ENCODE measurements around the gene COA6. TPM values are rescaled to one million over a fixed set of nuclear protein-coding genes. Genes with fewer than 3 reads are reported as not detected.
"Not testable (repeated sequence)": the region's sequence is repeated elsewhere in the genome, so short reads cannot be mapped to it uniquely, and the experiment has no call there.

Gene COA6, protein sequence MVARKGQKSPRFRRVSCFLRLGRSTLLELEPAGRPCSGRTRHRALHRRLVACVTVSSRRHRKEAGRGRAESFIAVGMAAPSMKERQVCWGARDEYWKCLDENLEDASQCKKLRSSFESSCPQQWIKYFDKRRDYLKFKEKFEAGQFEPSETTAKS
- 13.7 and 20.3 TPM in 2 replicates for total RNA-seq

DNA sequence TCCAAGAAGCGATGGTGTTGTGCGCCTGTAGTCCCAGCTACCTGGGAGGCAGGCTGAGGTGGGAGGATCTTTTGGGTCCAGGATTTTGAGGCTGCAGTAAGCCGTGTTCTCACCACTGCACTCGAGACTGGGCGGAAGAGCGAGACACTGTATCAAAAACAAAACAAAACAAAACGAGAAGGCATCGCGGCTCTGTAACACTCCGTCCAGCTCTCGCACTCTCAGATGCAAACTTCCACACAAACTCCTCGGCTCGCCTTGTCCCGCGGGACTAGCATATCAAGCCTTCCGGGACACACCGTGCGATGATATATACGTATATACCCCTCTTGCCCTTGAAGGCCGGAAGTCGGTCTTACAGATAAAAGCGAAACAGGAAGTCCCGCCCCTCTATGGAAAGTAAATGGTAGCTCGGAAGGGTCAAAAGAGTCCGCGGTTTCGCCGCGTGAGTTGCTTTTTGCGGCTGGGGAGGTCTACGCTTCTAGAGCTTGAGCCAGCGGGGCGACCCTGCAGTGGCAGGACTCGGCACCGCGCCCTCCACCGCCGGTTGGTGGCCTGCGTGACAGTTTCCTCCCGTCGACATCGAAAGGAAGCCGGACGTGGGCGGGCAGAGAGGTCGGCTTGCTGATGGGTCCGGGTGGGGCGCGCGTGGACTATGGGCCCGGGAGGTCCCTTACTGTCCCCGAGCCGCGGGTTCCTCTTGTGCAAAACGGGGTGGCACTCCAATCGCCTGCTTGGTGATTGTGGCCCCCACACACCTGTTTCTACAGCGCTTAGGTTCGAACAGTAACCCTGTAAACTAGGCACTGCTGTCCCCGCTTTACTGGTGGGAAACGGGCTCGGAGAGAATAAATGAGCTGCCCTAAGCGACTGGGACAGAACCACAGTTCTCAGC is at the start of gene COA6:
TSS of gene COA6 (plus strand) at position 393 of the 895 bp plus-strand sequence. CDS start at position 404, 11 bp downstream.
- peak; percentile 97 for DNase-seq

DNA sequence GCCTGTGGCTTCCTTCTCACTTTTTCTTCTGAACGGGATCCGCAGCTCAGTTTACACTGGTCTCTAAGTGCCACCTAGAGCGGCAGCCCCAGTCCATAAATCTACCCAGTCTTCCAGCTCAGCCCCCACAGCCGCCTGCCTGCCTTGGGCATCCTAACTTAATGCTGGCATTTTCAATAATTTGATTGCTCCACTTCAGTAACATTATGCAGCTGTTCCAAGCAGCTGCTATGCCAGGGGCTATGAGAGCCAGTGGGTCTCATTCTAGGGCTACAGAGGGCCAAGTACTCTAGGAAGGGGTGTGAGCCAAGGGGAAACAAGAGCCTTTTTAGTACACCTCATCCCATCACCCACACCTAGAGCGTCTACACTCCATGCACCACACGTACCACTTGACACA is 48.4 kb upstream of the COA6 start:
- no peak for DNase-seq

DNA sequence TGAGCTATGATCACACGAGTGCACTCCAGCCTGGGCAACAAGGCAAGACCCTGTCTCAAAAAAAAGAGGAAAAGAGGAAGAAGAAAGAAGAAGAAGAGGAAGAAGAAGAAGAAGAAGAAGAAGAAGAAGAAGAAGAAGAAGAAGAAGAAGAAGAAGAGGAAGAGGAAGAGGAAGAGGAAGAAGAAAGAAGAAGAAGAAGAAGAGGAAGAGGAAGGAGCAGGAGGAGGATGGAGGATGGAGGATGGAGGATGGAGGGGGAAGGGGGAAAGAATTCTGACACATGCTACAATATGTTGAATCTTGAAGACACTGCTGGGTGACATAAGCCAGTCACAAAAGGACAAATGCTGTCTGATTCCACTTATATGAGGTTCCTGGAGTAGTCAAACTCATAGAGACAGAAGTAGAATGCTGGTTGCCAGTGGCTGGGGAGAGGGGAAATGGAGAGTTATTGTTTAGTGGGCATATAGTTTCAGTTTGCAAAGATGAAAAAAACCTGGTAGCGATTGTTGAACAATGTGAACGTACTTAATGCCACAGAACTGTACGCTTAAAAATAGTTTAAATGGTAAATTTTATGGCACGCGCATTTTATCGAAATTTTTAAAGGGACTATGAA is 47.3 kb upstream of the COA6 start:
- DNase-seq: no peak

DNA sequence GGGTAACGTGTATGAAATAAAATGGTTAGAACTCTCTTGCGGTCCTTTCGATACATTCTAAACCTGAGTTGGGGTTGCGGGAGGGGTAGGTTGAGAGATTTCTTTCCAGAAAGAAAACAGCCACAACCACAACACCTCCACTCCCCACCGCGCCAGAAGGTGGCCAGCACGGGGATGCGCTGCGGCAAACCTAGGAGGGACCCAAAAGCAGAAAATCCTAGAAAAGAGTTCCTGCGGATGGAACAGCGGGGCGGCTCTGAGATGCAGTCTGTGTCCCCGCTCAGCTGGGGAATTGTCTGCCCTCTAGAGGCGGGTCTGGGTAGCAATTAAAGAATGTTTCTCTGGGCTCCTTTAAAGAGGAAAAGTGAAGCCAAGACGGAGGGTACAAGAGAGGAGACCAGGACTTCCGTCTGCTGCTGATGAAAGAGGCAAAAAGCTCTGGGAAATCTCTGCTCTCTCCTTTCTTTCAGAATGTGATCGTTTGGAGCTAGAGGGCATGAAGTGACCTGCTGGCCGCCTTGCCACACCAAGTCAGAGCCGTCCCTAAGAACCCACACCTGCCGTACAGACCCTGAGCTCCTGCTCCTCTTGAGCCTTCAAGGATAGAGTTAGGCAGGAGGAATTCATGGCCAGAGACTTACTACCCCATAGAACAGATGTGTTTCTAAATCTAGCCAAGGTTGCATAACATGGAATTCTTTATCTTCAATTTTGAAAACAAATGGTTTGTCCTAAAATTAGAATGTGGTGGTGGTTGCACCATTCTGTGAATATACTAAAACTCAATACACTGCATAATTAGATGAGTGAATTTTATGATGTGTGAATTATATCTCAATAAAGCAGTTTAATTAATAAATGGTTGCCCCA is 46.5 kb upstream of the COA6 start:
- peak; percentile 70 for DNase-seq

DNA sequence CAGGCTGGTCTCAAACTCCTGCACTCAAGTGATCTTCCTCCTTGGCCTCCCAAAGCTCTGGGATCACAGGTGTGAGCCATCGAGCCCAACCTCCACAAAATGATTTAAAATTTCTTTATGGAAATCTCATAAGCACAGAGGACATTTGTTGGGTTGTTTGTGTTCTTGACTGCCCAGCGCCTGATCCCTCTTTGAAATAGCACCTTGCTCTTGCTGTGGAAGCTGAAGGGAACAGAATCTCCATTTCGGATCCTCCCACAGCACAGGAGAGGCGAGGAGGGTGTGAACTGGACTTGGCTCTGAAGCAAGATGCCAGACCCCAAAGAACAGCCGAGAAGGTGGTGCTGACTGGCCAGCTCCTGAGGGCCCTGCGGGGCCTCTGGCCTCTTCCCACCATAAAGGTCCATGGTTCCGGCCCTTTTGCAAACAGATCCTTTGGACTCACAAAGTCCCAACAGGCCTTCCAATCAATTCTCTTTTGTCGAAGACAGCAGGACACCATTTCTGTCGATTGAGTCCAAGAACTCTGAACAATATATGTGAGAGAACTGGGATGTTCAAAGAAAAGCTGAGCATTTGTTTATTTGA is 45.6 kb upstream of the COA6 start:
- no peak for DNase-seq

DNA sequence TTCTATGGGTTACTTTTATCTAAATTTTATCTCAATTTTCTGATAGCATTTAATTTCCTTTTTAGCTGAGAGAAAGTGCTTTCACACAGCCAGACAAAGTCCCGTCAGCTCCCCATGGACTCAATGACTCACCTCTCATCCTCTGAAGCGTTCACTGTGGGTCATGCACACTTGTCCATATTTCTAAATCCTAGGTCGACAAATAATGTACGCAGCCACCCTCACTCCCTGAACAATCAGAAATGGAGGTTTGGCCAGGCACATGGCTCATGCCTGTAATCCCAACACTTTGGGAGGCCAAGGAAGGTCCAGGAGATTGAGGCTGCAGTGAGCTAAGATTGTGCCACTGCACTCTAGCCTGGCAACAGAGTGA is 42.4 kb upstream of the COA6 start:
- no peak for DNase-seq

DNA sequence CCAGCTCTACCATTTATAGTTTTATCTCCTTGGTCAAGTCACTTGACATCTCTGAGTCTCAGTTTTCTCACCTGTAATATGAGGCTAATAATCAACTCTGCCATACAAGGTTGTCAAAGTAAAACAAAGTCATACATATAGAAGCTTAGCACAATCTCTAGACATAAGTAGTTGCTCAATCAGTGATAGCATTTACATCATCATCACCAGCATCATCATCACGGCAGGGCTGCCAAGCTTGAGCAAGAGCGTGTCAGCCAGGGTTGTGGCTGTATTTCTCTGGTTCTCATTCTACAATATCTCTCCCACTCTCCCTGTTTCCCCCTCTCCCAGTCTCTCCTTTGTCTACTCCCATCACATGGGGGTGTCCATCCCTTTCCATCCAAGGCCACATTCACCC is 41.7 kb upstream of the COA6 start:
- DNase-seq: no peak

DNA sequence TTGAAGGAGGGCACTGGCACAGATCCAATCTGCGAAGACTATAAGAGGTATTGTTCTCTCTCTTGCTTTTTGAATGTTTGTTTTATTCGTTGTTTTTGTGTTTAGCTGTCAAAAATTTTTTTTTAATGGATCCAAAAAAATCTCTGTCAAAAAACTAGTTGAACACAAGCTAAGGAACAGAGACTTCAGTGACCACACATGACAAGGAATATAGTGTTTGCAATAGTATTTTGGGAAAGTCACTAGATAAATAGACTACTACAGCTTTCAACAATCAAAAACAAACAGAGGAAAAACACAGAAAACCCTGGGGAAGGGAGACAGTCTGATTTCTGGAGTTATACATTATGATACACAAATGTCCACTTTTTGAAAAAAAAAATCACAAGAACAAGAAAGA is 36.9 kb upstream of the COA6 start:
- DNase-seq: no peak

DNA sequence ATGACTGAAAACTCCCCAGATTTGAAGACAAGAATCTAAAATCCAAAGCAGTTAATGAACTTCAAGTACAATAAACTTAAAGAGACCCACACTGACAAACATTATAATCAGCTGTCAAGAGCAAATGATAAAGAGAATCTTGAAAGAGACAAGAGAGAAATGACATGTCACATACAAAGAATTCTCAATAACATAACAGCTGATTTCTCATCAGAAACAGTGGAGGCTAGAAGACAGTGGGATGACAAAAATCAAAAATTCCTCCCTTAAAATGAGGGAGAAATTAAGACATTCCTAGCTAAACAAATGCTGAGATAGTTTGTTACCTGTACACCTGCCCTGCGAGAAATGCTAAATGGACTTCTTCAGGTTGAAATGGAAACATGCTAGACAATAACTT is 36.0 kb upstream of the COA6 start:
- DNase-seq: no peak

DNA sequence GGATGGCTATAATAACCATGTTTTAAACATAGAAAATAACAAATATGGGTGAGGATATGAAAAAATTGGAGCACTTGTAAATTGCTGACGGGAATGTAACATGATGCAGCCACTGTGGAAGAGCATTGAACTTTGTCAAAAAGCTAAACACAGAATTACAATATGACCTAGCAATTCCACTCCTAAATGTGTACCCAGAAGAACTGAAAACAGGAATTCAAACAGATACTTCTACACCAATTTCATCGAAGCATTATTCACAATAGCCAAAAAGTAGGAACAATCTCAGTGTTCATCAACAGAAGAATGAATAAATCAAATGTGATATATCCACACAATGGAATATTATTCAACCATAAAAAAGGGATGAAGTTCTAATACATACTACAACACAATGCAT is 32.7 kb upstream of the COA6 start:
- DNase-seq: no peak

DNA sequence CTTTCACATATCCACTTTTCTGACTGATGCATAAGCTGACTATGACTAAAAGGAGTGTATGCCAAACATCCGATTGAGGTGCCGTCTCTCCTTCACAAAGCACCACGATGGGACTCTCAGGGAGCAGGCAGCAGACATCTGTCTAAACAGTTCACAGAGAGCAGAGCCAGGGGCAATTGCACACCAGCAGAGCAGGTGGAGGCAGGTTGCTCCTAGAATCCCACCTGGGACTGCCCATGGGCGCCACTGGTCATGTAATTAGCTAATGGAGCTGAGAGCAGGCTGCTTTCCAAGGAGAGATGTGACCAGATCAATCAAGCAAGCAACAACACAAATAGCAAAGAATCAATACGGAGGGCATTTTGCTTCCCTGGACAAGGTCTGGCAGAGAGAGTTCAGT is 30.5 kb upstream of the COA6 start:
- DNase-seq: no peak

DNA sequence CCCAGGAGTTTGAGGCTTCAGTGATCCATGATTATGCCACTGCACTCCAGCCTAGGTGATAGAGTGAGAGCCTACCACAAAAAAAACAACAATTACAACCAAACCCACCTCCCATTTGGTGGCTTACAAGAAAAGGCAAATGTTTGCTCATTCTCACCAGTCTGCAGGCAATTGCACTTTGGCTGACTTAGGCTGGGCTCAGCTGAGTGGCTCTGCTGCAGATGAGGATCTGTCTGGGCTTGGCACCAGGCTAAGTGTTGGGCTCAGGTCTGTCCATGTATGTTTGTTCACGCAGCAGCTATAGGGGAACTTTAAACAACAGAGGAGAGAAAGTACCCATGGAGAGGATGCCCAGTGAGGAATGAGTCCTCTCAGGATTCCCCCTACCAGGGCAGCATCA is 28.0 kb upstream of the COA6 start:
- no peak for DNase-seq

DNA sequence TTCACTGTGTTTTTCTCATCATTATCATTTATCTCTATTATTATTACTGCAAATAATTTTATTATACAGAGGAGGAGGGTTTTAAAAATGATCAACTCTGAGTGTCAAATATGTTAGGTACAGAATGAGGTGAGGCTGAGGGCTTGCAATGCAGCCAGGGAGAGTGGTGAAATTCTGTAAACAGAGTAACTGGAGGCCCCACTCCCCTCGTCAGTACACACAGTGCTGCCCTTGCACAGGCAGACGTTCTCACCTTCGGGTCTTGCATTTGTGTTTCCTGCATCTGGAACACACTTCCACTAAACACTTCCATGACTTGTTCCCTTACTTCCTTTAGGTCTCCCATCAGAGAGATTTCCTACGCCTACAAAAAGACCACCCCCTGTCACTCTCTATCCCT is 24.3 kb upstream of the COA6 start:
- no peak for DNase-seq

DNA sequence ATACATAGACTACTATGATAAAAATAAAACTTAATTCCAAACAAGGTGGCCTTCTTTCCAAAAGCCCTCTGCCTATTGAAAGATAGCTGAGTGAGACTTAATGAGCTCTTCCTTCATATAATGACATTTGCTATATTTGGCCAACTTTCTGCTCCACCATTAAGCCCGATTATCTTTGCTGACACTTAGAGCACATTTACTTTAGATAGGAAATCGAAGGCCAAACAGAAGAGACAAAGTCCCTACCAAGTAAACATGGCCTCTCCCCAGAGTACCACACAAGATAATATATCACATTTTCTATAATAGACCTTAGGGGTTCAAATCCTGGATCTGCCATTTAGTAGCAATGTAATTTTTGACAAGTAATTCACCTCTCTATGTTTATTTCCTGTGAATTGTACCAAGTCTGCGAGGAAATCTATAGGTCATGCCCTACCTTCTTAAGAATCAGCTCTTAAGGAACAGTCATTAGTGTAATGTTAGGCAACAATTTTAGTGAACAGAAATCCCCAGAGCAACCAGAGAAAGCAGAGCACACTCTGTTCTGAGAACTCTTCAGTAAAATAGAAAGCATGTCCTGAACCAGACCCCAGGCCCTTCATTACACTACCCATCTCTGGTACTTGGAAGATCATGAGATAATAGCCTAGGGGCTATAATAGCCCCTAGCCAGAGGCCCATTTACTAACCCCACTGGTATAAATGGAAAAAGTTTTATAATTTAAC is 17.3 kb upstream of the COA6 start:
- DNase-seq: no peak

DNA sequence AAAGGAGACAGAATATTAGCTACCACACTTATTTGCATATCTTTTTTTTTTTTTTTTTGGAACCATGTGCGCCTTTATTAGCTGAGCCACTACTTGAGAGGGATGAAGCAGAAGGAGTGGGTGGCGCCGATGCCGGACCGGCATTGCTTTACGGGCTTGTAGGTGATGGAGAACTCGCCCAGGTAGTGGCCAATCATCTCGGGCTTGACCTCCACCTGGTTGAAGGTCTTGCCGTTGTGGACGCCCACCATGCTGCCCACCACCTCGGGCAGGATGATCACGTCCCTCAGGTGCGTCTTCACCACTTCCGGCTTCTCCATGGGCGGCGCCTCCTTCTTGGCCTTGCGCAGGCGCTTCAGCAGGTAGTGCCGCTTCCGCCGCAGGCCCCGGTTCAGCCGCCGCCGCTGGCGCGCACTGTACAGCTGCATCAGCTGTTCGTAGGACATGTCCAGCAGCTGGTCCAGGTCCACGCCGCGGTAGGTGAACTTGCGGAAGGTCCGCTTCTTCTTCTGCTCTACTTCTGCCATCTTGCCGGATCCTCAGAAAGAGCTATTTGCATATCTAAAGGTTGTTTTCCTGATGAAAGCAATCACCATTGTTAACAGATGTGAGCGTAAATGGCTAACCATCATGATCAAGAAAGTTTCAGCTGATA is 16.5 kb upstream of the COA6 start:
- DNase-seq: not testable (repeated sequence)

DNA sequence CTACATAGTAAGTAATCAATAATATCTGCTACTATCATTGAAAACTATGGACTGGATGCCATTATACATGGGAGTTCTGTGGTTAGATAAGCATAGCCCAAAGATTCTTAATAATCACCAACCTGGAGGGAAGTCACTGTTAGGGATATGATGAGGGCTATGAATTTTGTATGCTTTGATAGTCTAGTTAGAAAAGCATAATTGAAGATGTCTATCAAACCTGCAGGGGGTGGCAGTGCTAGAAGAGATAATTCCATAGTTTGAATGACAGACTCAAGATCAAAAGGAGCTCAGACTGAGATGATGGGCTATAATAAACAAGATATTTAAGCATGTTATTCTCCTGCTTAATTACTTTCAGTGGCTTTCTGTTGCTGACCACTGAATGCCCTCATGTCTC is 15.4 kb upstream of the COA6 start:
- DNase-seq: no peak

DNA sequence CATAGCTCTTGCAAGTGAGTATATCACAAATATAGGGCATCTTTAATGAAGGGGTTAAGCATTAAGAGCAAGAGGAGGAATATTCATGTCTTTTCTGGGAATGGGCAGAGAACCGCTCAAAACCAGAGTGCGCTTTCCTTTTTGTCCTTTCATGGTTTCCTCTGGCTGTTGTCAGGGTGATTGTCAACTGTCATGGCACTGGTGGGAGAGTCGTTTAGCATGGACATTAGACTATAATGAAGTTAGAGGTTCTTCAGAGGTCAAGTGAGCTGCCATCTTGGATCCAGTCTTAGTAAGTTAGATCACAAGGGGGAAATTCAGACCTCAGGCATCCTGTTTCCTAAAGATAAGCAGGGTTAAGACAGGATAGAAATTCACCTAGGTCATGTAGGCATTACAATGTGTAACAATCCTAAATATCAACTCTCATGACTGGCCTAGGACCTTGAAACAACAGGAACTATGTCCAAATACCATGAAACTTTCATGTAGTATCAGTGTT is 12.1 kb upstream of the COA6 start:
- DNase-seq: no peak

DNA sequence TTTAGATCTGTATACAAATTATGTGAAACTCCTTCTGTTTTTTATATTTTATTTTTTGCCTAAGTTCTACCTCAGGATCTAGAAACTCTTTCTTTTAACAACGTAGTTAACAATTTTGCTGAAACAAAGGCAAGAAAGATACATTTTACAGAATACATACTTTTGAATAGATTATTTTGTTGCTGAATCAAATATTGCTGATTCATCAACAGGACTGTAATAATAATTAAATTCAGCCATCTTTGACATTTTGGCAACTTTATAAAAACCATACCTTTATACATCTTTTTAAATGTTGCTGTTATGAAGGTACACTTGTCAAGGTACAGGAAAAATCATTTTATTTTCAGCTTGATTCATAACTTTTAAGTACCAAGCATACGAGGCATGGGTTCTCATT is 10.7 kb upstream of the COA6 start:
- no peak for DNase-seq

DNA sequence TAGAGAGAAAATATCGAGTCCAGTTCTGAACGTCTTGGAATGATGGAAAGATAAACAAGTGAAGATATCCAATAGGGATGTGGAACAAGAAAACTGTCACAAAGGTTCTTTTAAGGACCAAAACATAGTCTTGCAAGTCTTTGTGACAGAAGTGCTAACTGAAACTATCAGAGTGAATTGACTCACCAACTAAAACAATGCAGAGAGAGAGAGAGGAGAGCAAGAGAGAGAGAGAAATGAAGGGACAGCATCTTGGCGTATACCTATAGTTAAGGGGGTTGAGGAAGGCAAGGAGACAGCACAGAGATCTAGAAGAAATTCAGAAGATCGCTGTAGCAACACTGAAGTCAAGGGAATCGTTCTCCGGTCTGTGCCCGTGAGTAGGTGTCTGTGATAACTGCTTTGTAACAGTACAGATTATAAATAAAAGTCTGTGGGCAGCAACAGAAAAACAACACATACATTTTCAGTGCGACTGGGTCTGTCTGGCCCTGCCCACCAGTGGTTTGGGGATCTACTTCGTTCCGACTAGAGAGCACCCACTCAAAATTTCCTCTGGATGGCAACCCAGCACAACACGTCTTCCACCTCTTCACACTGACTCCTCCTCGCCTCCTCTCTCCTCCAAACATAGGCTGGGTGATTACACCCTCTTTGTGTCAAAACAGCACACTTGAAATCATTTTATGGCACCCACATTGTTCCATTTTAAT is 4.8 kb upstream of the COA6 start:
- no peak for DNase-seq

DNA sequence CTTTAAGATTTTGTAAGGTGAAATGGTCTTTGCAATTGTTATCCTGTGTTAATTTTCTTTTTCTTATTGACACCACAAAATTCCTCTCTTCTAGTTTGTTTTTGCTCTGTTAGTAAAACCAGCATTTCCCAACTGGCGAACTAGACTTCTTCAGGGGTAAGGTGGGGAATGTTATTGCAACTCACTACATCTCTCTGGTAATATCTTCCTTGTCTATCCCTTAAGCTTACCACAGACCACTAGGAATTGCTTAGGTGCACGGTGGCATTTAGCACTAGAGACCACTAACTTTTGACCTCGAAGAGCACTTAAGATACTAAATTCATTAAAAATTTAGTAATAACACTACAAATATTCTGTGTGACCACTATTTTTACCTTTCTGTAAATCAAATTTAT is 4.2 kb upstream of the COA6 start:
- DNase-seq: no peak

DNA sequence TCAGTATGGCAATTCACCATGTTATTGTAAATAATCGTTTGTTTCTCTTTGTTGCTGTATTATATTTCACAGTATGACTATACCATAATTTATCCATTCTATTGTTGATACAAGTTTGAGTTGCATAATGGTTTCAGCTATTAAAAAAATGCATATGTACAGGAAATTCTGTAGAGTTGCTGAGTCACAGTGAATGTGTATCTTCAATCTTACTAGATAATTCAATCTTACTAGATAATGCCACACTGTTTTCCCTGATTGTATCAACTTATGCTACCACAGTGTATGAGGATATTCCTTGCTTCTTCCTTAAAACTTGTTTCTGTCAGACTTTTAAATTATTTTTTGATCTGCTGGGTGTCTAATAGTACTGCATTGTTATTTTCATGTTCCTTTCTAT is 3.5 kb upstream of the COA6 start:
- no peak for DNase-seq
